ENCODE measurements around the gene TRIM5. TPM values are rescaled to one million over a fixed set of nuclear protein-coding genes. Genes with fewer than 3 reads are reported as not detected.
"Not testable (repeated sequence)": the region's sequence is repeated elsewhere in the genome, so short reads cannot be mapped to it uniquely, and the experiment has no call there.

TRIM5 gene
- total and polyA plus RNA-seq, 5 donors from 2014 or later = 6.0 to 15.2 (median 7.6) TPM

GRCh38 chr11:5671831-5672230, 13.0 kb downstream of the TRIM5 start:
- H3K4me1 ChIP-seq (ENCODE audit: control insufficient read depth, insufficient read depth, low read length, poor library complexity, severe bottlenecking) = no peaks in the 10 kb centered on the region
- H3K36me3 Mint-ChIP-seq = peaks cover 13% of the 10 kb centered on the region
- H3K27me3 Mint-ChIP-seq = no peaks in the 10 kb centered on the region
- DNase-seq (no peak), ATAC-seq (ENCODE audit: low read depth in 2 of 2) (no peak)
- H3K27me3 ChIP-seq (ENCODE audit: control insufficient read depth, insufficient read depth, low read length) = no peaks in the 10 kb centered on the region
- H3K9me3 ChIP-seq (ENCODE audit: control insufficient read depth in 2 of 2, low read length in 2 of 2) = no peaks in the 10 kb centered on the region
- no peak overlapping the region for H3K4me3 ChIP-seq (ENCODE audit: low read depth, low read length)
- H3K4me1 Mint-ChIP-seq = peaks cover 9 to 24% (median 19%) of the 10 kb centered on the region in 4 donors
- peaks cover 0 to 5% (median 0%) of the 10 kb centered on the region in 7 donors for H3K9me3 Mint-ChIP-seq
- no peak overlapping the region for H3K4me3 Mint-ChIP-seq
- peaks cover 20% of the 10 kb centered on the region for H3K36me3 ChIP-seq (ENCODE audit: control insufficient read depth, insufficient read depth, low read length)
- H3K27ac ChIP-seq (ENCODE audit: insufficient read depth, low read length, poor library complexity, severe bottlenecking) = no peak overlapping the region
- H3K27ac Mint-ChIP-seq = no peak overlapping the region

DNA sequence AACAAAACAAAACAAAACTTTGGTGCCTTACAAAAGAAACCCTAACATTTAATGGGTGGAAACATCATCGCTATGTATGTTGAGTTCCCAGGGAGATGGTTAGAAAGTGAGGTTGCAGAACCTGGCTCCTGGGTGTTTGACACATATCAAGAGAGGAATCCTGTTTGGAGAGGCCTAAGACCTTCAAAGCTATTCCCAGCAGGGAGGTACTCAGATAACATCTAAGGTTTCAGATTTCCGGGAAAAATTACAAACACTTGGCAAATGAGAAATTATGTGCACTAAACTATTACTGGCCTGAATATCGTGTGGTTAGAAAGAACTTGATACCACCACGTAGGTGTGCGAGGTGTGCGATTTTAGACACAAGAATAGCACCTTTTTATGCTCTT, 18.5 kb downstream of the TRIM5 start:
- Histone ChIP-seq H3K36me3 (ENCODE audit: control insufficient read depth, insufficient read depth, low read length) (peaks cover 38% of the 10 kb centered on the region), H3K4me1 (ENCODE audit: control insufficient read depth, insufficient read depth, low read length, poor library complexity, severe bottlenecking) (no peaks in the 10 kb centered on the region), H3K27me3 (ENCODE audit: control insufficient read depth, insufficient read depth, low read length) (no peaks in the 10 kb centered on the region), H3K4me3 (ENCODE audit: low read depth, low read length) (no peak overlapping the region), H3K9me3 (ENCODE audit: control insufficient read depth in 2 of 2, low read length in 2 of 2) (no peaks in the 10 kb centered on the region), H3K27ac (ENCODE audit: insufficient read depth, low read length, poor library complexity, severe bottlenecking) (no peak overlapping the region)
- ATAC-seq (ENCODE audit: low read depth in 2 of 2) (no peak), DNase-seq (no peak)
- Mint-ChIP-seq H3K4me3 (no peak overlapping the region), H3K36me3 (peaks cover 22% of the 10 kb centered on the region), H3K9me3 (peaks cover 0 to 2% (median 0%) of the 10 kb centered on the region in 7 donors), H3K4me1 (peaks cover 0 to 6% (median 2%) of the 10 kb centered on the region in 4 donors), H3K27me3 (no peaks in the 10 kb centered on the region), H3K27ac (no peak overlapping the region)

DNA sequence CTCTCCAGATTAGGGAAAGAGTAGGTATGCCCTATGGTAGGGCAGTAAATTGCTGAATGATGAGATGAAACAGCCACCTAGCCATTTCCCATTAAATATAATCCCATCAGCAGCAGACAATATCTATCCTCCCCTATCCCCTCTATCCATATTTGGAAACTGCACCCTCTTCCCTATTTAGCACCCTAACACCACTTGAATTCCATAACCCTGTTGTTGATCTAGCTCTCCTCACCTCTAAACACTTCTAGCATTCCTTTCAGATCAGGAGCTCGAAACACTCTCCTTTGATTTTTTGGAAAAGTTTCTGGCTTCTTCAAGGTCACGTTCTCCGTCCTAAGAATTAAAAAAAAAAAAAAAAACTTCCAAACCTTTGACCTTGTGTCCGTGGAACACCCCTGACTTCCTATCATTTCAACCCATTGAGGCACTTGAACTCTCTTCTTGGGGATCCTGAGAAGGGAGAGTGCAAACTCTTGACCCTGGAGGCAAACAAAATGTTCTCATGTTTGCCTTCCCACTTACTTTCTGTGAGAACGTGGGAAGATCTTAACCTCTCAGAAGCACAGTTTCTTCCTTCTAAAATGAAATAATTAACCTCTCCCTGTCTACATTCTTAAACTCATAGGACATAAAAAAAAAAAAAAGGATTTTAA, 19.0 kb downstream of the TRIM5 start:
- no peak for DNase-seq
- Histone ChIP-seq H3K27me3 (ENCODE audit: control insufficient read depth, insufficient read depth, low read length) (no peaks in the 10 kb centered on the region), H3K27ac (ENCODE audit: insufficient read depth, low read length, poor library complexity, severe bottlenecking) (no peak overlapping the region), H3K4me3 (ENCODE audit: low read depth, low read length) (no peak overlapping the region), H3K4me1 (ENCODE audit: control insufficient read depth, insufficient read depth, low read length, poor library complexity, severe bottlenecking) (no peaks in the 10 kb centered on the region), H3K36me3 (ENCODE audit: control insufficient read depth, insufficient read depth, low read length) (peaks cover 38% of the 10 kb centered on the region), H3K9me3 (ENCODE audit: control insufficient read depth in 2 of 2, low read length in 2 of 2) (no peaks in the 10 kb centered on the region)
- peaks cover 0 to 6% (median 2%) of the 10 kb centered on the region in 4 donors for H3K4me1 Mint-ChIP-seq
- H3K27ac Mint-ChIP-seq = peak overlapping the region in 1 of 3 donors; percentile 70
- H3K4me3 Mint-ChIP-seq = no peak overlapping the region
- no peak for ATAC-seq (ENCODE audit: low read depth in 2 of 2)
- H3K9me3 Mint-ChIP-seq = peaks cover 0 to 2% (median 0%) of the 10 kb centered on the region in 7 donors
- no peaks in the 10 kb centered on the region for H3K27me3 Mint-ChIP-seq
- H3K36me3 Mint-ChIP-seq = peaks cover 22% of the 10 kb centered on the region

GRCh38 chr11:5665051-5665570, 19.8 kb downstream of the TRIM5 start:
- H3K36me3 ChIP-seq (ENCODE audit: control insufficient read depth, insufficient read depth, low read length) = peaks cover 33% of the 10 kb centered on the region
- Mint-ChIP-seq H3K36me3 (peaks cover 22% of the 10 kb centered on the region), H3K4me1 (peaks cover 0 to 2% (median 0%) of the 10 kb centered on the region in 4 donors)

DNA sequence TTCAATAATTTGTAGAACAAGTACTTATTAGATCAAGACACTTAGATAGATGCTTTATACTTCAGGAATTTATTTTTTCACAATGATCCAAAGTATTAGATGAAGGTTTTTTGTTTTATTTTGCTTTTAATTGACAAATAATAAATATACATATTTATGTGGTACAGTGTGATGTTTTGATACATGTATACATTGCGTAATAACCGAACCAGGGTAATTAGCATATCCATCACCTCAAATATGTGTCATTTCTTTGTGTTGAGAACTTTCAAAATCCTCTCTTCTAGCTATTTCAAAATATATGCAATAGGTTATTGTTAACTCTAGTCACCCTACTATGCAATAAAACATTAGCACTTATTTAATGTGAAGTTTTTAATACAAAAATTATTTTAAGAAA, 21.4 kb downstream of the TRIM5 start:
- ATAC-seq (ENCODE audit: low read depth in 2 of 2) (no peak), DNase-seq (no peak)
- no peak overlapping the region for H3K27ac ChIP-seq (ENCODE audit: insufficient read depth, low read length, poor library complexity, severe bottlenecking)
- no peaks in the 10 kb centered on the region for H3K27me3 Mint-ChIP-seq
- no peak overlapping the region for H3K4me3 ChIP-seq (ENCODE audit: low read depth, low read length)
- no peaks in the 10 kb centered on the region for H3K4me1 Mint-ChIP-seq
- no peak overlapping the region for H3K27ac Mint-ChIP-seq
- no peak overlapping the region for H3K4me3 Mint-ChIP-seq
- H3K36me3 Mint-ChIP-seq = peaks cover 22% of the 10 kb centered on the region
- H3K4me1 ChIP-seq (ENCODE audit: control insufficient read depth, insufficient read depth, low read length, poor library complexity, severe bottlenecking) = no peaks in the 10 kb centered on the region
- no peaks in the 10 kb centered on the region for H3K9me3 Mint-ChIP-seq
- H3K27me3 ChIP-seq (ENCODE audit: control insufficient read depth, insufficient read depth, low read length) = no peaks in the 10 kb centered on the region
- H3K36me3 ChIP-seq (ENCODE audit: control insufficient read depth, insufficient read depth, low read length) = peaks cover 26% of the 10 kb centered on the region
- no peaks in the 10 kb centered on the region for H3K9me3 ChIP-seq (ENCODE audit: control insufficient read depth in 2 of 2, low read length in 2 of 2)

More at GRCh38 chr11:5665051-5665570, 19.8 kb downstream of the TRIM5 start:
- ATAC-seq (ENCODE audit: low read depth in 2 of 2) (no peak), DNase-seq (no peak)
- Histone ChIP-seq H3K4me3 (ENCODE audit: low read depth, low read length) (no peak overlapping the region), H3K27ac (ENCODE audit: insufficient read depth, low read length, poor library complexity, severe bottlenecking) (no peak overlapping the region), H3K9me3 (ENCODE audit: control insufficient read depth in 2 of 2, low read length in 2 of 2) (no peaks in the 10 kb centered on the region), H3K4me1 (ENCODE audit: control insufficient read depth, insufficient read depth, low read length, poor library complexity, severe bottlenecking) (no peaks in the 10 kb centered on the region), H3K27me3 (ENCODE audit: control insufficient read depth, insufficient read depth, low read length) (no peaks in the 10 kb centered on the region)
- no peaks in the 10 kb centered on the region for H3K27me3 Mint-ChIP-seq
- peak overlapping the region in 1 of 3 donors; percentile 85 for H3K27ac Mint-ChIP-seq
- H3K9me3 Mint-ChIP-seq = no peaks in the 10 kb centered on the region
- no peak overlapping the region for H3K4me3 Mint-ChIP-seq

GRCh38 chr11:5658318-5658717, 26.6 kb downstream of the TRIM5 start:
- H3K27ac ChIP-seq (ENCODE audit: insufficient read depth, low read length, poor library complexity, severe bottlenecking) = no peak overlapping the region
- peaks cover 8% of the 10 kb centered on the region for H3K36me3 Mint-ChIP-seq
- H3K27ac Mint-ChIP-seq = no peak overlapping the region
- no peaks in the 10 kb centered on the region for H3K36me3 ChIP-seq (ENCODE audit: control insufficient read depth, insufficient read depth, low read length)
- no peak overlapping the region for H3K4me3 ChIP-seq (ENCODE audit: low read depth, low read length)
- H3K4me3 Mint-ChIP-seq = no peak overlapping the region
- H3K27me3 Mint-ChIP-seq = no peaks in the 10 kb centered on the region
- H3K4me1 ChIP-seq (ENCODE audit: control insufficient read depth, insufficient read depth, low read length, poor library complexity, severe bottlenecking) = no peaks in the 10 kb centered on the region
- ATAC-seq (ENCODE audit: low read depth in 2 of 2) (no peak), DNase-seq (no peak)
- peaks cover 0 to 4% (median 0%) of the 10 kb centered on the region in 7 donors for H3K9me3 Mint-ChIP-seq
- no peaks in the 10 kb centered on the region for H3K4me1 Mint-ChIP-seq
- H3K27me3 ChIP-seq (ENCODE audit: control insufficient read depth, insufficient read depth, low read length) = no peaks in the 10 kb centered on the region
- H3K9me3 ChIP-seq (ENCODE audit: control insufficient read depth in 2 of 2, low read length in 2 of 2) = no peaks in the 10 kb centered on the region

DNA sequence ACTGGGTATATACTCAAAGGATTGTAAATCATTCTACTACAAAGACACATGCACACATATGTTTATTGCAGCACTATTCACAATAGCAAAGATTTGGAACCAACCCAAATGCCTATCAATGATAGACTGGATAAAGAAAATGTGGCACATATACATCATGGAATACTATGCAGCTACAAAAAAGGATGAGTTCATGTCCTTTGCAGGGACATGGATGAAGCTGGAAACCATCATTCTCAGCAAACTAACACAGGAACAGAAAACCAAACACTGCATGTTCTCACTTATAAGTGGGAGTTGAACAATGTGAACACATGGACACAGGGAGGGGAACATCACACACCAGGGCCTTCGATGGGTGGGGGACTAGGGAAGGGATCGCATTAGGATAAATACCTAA, 27.9 kb downstream of the TRIM5 start:
- H3K27me3 Mint-ChIP-seq; H3K36me3 Mint-ChIP-seq; H3K4me3 ChIP-seq (ENCODE audit: low read depth, low read length); DNase-seq; H3K27me3 ChIP-seq (ENCODE audit: control insufficient read depth, insufficient read depth, low read length); ATAC-seq (ENCODE audit: low read depth in 2 of 2); H3K27ac Mint-ChIP-seq; H3K9me3 Mint-ChIP-seq; H3K4me3 Mint-ChIP-seq; H3K4me1 Mint-ChIP-seq; H3K27ac ChIP-seq (ENCODE audit: insufficient read depth, low read length, poor library complexity, severe bottlenecking); H3K4me1 ChIP-seq (ENCODE audit: control insufficient read depth, insufficient read depth, low read length, poor library complexity, severe bottlenecking); H3K9me3 ChIP-seq (ENCODE audit: control insufficient read depth in 2 of 2, low read length in 2 of 2); H3K36me3 ChIP-seq (ENCODE audit: control insufficient read depth, insufficient read depth, low read length): not testable (repeated sequence)

DNA sequence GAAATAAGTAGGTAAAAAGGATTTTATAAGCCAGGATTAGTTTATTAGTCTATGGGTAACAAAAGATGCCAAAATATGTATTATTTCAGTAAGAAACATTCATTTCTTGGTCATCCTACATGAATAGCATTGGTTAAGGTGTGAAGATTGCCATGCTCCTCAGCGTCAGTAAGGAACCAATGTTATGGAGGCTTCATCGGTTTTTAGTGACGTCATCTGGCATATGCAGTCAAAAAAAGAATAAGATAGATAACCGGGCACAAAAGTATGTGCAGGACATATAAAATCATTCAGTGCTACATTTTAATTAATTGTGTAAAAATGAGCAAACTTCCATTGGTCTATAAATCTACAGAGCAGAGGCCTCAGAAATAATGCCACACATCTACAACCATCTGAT, 29.4 kb downstream of the TRIM5 start:
- DNase-seq (no peak), ATAC-seq (ENCODE audit: low read depth in 2 of 2) (no peak)
- Histone ChIP-seq H3K36me3 (ENCODE audit: control insufficient read depth, insufficient read depth, low read length) (no peaks in the 10 kb centered on the region), H3K27me3 (ENCODE audit: control insufficient read depth, insufficient read depth, low read length) (no peaks in the 10 kb centered on the region), H3K27ac (ENCODE audit: insufficient read depth, low read length, poor library complexity, severe bottlenecking) (no peak overlapping the region), H3K9me3 (ENCODE audit: control insufficient read depth in 2 of 2, low read length in 2 of 2) (no peaks in the 10 kb centered on the region), H3K4me1 (ENCODE audit: control insufficient read depth, insufficient read depth, low read length, poor library complexity, severe bottlenecking) (no peaks in the 10 kb centered on the region), H3K4me3 (ENCODE audit: low read depth, low read length) (no peak overlapping the region)
- Mint-ChIP-seq H3K27ac (no peak overlapping the region), H3K36me3 (peaks cover 8% of the 10 kb centered on the region), H3K27me3 (no peaks in the 10 kb centered on the region), H3K4me3 (no peak overlapping the region), H3K4me1 (no peaks in the 10 kb centered on the region), H3K9me3 (peaks cover 0 to 8% (median 1%) of the 10 kb centered on the region in 7 donors)

Measured in CD4-positive, CD25-positive, alpha-beta regulatory T cell (primary cell).